HFF-Myc (cell line): ENCODE results near the gene APMAP.

Experiments
- DNase-seq: peaks from one replicate; pipeline ENCODE4 v3.0.0-alpha.2; 2011; ENCODE audit warnings: low read depth; ENCODE audit errors: extremely low read depth
- H3K4me3 ChIP-seq: replicated peaks from 2 replicates; pipeline ENCODE4 v1.5.1; 2011; ENCODE audit warnings: low read depth, mild to moderate bottlenecking, control low read depth, low read length
- CTCF ChIP-seq: IDR thresholded peaks from 2 replicates; pipeline ENCODE4 v1.5.1; 2012; ENCODE audit warnings: mild to moderate bottlenecking, low read depth, low read length, control low read depth; ENCODE audit errors: missing control alignments

The APMAP gene

GRCh38 chr20:24937579-24937978 is 55.0 kb downstream of the APMAP start:
- no peak for TF ChIP-seq CTCF
- no peak for DNase-seq
- H3K4me3 ChIP-seq = no peak overlapping the region

GRCh38 chr20:24936526-24937407 is 55.8 kb downstream of the APMAP start:
- TF ChIP-seq CTCF = no peak
- H3K4me3 ChIP-seq = no peak overlapping the region
- DNase-seq = no peak

- no peak overlapping the region for H3K4me3 ChIP-seq
- TF ChIP-seq CTCF = no peak
- DNase-seq = no peak
These were observed 56.6 kb downstream of the APMAP start for GRCh38 chr20:24935766-24936525.

- H3K4me3 ChIP-seq = no peak overlapping the region
- no peak for TF ChIP-seq CTCF
- no peak for DNase-seq
These were observed 57.4 kb downstream of the APMAP start for GRCh38 chr20:24935140-24935539.

GRCh38 chr20:24934716-24935115 is 57.8 kb downstream of the APMAP start:
- no peak for TF ChIP-seq CTCF
- H3K4me3 ChIP-seq = no peak overlapping the region
- no peak for DNase-seq

- TF ChIP-seq CTCF = no peak
- DNase-seq = no peak
- H3K4me3 ChIP-seq = no peak overlapping the region
These were observed 58.4 kb downstream of the APMAP start for GRCh38 chr20:24934101-24934661.
